ENCODE measurements around the gene KRT2.
"Not testable (repeated sequence)": the region's sequence is repeated elsewhere in the genome, so short reads cannot be mapped to it uniquely, and the experiment has no call there.

KRT2 gene

DNA sequence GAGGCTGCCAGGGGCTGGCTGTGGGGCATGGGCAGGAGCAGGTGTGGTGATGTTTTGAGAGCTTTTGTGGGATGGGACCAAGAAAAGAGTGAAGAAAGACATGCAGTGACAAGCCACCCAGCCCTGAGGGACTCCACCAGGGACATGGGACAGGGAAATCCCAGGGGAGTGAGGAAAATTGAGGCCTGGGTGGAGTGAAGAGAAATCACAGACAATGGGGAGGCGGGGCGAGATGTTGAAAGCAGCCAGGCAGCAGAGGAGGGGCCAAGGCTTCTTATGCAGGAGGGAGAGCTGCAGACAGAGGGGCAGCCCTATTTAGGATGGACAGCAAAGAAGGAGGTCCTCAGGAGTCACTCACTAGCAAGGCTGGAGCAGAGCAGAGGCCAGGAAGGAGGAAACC, 32.4 kb upstream of the KRT2 start:
- DNase-seq (ENCODE audit: low spot score): no peak

DNA sequence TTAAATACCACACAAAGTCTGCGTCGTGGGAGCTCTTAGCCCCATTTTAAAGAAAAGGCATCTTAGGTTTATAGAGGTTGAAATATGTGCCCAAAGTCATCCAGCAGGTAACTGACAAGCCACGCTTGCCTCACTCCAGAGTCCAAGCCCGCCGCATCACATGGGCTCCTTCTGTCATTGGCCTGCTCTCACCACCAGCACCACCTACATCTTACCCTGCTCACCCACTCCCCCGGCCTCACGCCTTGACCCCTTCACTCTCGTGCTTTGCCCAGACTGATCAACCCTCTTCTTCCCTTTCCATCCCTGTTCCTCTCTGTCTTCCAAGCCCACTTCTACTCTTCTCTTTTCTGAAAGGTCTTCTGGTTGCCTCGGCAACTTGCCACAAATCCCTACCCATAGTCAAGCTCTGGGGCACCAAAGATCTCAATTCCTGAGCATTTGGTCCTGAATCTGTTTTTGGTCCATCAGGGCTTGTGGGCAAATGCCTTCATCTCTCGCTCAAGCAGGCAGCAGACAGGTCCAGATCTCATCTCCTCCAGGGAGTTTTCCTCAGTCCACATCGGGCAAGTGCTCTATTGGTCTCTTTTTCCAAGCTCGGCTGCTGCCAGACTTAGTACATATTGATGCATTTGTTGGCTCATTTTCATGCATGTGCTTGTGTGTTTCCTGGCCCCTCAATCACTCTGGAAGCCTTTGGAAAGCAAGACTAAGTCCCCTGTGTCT, 31.7 kb upstream of the KRT2 start:
- DNase-seq (ENCODE audit: low spot score): no peak

DNA sequence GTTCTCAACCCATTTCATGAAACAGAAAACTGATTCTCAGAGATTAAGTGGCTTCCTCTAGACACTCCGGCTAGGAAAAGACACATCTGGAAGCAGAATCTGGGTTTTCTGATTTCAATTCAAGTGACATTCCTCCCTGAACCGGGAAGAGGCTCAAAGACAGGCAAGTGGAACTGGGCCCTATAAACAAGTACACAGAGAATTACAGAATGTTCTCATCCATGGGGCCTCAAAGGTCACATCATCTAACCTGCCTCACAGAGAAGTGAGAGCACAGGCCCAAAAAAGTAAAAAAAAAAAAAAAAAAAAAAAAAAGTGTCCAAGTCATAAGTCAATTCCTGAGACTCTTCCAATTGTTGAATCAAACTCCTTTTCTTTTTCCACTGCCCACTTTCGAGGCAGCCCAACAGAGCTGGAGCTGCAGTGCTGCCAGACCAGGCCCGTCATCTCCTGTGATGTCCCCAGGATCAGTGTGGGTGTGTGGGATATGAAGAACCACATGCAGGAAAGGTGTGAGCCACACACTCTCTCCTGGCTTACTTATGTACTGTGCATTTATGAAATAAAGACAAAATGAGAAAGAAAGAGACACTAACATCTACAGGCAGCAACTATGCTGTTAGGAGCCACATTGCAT, 31.0 kb upstream of the KRT2 start:
- no peak for DNase-seq (ENCODE audit: low spot score)

DNA sequence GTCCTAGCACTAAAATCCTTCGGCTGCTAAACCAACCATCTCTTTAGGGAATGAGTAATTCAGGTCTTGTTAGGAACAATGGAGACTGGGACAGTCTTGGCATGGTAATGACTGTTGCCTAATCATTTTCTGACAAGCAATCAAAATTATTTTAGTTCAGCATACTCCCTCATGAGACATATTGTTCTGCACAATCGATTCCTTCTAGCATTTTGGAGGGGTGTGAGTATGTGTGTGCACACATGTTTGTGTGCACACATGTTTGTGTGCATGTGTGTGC, 30.3 kb upstream of the KRT2 start:
- no peak for DNase-seq (ENCODE audit: low spot score)

DNA sequence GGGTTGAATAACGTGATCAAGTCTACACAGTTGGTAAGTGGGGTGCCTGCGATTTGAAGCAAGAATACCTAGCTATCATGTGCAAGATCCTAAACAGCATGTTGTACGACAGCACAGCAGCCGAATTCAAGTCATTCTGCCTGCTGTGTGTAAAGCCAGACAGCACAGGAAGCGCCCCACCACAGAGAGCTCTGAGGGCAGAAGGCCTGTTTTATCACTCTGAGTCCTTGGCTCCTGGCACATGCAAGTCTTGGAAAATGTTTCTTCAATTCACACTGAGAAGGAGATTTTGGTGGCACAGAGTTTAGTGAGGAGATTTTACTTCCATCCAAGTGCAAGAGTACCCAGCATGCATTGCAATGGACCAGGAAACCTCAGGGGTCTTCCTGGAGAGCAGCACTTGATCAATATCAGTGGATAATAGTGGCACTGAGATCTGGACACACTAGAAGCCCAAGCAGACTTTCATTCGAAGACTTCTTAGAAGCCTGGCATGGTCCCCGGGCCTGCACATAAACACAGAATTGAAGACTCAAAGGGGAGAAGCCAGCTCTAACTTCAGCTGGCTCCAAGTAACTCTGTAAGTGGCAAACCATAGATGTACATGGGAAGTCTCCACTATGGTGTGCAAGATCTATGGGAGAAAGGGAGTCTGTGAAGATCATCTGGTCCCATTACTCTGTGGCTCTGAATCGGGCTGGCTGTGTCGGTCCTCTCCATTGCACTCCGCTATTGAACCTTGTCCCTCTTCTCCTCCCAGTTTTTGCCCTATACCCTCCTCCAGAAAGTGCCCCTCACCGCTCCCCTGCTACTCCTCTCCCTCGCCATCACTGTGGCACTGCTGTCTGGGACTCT, 29.7 kb upstream of the KRT2 start:
- DNase-seq (ENCODE audit: low spot score): no peak

DNA sequence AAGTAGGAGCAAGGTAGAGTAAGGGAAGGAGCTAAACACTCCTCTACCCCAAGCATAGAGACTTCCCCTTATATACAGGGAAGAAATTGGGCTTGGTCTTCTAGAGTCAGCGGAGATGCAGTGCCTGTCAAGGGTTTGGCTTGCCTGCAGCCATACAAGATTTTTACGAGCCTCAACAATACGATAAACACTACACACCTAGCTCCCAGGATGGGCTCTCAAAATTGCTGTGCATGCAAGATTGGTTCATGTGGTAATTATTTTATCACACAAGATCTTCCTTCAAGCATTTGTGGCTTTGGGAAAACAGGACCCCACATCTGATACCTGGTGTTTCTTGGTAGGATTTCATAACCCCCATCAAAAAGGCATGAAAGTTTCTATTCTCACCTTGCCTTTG, 28.4 kb upstream of the KRT2 start, which contains the start of gene KRT1:
Gene KRT1, minus strand, starts transcription at position 45 of the 400 bp plus-strand sequence. CDS start 59 bp downstream, outside the sequence.
- no peak for DNase-seq (ENCODE audit: low spot score)

DNA sequence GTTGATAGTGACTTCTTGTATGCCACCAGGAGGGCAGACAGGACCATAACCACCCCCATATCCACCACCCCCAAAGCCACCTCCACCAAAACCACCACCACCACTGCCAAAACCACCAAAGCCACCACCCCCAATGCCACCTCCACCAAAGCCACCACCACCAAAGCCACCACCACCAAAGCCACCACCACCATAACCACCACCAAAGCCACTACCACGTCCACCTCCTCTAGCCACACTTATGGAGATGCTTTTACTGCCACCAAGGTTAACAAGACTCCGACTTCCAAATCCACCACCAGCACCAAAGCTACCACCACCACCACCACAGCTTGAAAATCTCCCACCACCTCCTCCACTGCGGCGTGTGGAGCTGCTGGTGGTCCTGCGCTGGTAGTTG, 27.9 kb upstream of the KRT2 start:
- no peak for DNase-seq (ENCODE audit: low spot score)

DNA sequence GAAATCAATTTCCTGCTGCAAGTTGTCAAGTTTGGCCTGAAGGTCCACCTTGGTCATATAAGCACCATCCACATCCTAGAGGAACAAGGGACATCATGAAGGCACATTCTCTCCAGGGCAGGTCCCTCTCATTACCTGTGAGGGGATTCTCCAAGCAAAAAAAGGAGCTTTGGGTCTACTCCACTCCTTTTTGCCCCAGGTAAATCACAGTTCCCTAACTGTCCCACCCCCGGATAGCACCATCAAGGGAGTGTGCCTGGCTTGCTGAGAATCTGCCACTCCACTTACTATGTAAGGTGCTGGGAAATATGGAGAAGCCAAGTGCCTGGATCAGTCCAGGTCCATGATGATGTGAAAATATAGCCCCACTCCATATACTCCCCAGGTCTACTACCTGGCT, 25.7 kb upstream of the KRT2 start:
- DNase-seq (ENCODE audit: low spot score): no peak

DNA sequence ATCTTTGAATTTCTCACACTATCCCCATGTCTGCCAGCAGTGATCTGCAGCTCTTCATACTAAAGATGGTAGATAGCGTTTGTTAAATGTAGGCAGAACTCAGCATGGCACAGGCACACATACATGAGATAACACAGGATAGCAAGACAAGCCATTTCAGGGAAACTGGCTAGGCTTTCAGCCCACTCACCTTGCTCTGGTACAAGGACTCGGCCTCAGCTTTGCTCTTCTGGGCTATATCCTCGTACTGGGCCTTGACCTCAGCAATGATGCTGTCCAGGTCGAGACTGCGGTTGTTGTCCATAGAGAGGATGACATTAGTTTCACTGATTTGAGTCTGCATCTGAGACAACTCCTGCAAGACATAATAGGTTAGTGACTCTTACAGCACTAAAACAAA, 25.1 kb upstream of the KRT2 start:
- DNase-seq (ENCODE audit: low spot score): no peak

DNA sequence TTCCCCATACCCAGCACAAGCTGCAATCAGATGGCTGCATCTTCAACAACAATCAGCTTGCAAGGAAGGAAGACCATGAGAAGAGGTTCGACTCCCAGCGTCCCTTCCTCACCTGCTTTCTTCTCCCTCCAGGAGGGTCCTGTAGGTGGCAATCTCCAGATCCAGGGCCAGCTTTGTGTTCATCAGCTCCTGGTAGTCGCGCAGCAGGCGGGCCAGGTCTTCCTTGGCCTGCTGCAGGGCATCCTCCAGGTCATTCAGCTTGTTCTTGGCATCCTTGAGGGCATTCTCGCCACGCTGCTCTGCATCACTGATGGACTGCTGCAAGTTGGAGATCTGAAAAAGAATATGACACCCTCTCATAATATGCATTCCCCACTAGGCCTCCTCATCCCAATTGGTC, 24.2 kb upstream of the KRT2 start:
- DNase-seq (ENCODE audit: low spot score): no peak

DNA sequence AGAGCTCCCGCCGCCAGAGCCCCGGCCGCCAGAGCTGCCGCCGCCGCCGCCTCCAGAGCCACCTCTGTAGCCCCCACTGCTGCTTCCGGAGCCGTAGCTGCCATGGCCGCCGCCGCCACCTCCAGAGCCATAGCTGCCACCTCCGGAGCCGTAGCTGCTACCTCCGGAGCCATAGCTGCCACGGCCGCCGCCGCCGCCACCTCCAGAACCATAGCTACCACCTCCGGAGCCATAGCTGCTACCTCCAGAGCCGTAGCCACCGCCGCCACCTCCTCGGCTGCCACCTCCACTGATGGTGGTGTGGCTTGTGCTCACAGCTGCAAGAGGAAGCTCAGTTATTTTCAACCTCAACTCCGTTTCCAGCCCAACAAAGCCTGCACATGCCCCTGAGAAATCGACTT, 23.3 kb upstream of the KRT2 start:
- no peak for DNase-seq (ENCODE audit: low spot score)

DNA sequence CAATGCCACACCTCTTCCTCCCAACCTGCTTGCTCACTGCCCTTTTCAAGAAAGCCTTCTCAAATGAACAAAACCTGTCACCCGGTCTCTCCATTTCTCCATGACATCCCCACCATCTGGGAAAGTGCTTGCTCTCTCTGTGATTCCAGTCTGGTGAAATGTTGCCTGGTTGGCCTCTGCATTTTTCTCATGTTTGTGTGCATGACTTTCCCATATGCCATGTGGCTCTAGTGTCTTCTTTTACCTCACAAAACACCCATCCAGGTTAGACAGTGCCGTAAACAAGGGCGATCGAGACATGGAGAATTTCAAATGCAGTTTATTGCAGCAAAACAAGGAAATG, 22.4 kb upstream of the KRT2 start:
- DNase-seq (ENCODE audit: low spot score): no peak

DNA sequence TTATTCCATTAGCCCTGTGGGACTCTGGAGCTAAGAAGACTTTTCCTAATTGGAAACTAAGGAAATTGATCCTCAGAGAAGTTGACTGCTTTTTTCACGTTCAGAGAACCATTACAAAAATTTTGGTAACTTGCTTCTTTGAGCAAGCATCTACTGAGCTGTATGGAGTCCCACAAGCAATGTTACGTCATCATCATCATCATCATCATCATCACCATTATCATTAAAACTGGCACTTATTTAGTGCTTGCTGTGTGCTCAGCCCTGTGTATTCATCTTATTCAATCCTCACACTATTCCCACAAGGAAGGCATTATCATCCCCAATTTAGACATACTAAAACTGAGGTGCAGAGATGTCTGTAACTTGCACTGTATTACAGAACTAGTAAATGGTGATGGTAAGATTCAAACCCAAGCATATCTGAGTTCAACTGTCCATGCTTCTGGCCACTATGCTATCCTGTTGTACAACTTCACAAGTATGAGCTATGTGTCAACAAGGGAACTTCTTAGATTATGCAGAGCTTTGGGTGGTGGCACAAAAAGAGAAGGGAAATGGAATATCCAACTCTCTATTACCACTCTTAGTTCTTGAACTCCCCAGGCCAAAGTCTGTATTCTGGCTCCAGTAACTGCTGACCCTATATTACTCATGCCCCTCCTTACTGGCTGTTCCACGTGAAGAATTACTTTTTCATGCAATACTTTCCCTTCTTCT, 21.9 kb upstream of the KRT2 start:
- DNase-seq (ENCODE audit: low spot score): no peak

DNA sequence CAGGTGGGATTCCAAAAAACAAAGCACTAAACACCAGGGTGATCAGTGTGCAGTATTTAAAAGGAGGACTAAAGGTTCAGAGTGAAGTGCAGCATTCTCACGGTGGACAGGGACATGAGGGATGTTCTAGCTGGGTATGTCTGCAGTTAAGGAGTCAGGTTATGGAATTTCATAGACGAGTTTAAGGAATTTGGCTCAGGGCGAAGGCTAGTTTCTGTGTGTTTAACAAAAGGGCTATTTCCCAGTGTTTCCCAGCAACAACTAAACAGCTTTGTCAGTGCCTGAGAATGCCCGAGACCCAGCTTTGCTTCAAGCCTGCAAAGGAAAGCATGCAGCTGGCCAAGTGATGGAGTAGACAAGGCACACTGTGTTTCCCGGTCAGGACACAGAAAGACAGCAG, 21.2 kb upstream of the KRT2 start:
- DNase-seq (ENCODE audit: low spot score): no peak

DNA sequence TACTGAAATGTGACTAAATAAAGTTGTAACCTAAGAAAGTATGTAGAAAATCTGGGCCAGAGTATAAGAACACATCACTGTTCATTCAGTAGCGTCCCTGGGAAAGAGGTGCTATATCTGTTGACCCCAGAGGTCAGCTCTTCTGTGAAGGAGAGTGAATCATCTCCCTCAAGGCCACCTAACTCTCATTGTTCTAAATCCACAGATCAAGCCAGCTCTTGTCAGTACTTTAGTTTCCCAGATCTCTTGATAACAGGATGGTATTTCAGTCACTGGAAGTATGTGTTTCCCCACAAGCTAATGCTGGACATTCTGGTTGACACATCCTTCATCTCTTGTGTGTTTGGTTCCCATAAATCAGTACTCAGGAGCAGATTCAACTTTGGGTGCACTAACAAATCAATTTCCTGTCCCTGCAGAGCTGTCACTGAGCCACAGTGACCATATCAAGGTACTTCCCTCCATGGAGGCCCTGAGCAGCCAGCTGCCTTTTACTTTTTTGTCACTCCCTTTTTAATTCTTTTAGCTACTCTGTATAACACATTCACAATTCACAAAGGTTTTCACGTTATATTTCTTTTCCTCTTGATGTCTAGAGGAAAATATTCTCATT, 20.4 kb upstream of the KRT2 start:
- DNase-seq (ENCODE audit: low spot score): peak; percentile 33

DNA sequence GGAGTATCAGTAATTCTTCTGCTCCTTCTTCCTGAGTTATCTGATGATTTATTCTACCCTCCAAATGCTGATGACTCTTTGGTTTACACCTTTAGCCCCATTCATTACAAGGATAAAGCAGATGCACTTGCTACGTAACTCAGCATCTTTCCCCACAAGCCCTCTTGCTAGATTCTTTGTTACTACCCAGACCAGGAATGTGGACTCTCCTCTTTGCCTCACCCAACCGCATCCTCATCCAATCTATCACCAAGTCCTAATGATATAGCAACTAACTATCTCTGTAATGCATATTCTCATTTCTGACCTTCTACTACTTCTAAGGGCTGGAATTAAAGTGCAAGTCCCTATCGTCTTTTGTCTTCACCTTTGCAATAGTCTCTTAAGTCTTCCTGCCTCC, 18.9 kb upstream of the KRT2 start:
- no peak for DNase-seq (ENCODE audit: low spot score)

DNA sequence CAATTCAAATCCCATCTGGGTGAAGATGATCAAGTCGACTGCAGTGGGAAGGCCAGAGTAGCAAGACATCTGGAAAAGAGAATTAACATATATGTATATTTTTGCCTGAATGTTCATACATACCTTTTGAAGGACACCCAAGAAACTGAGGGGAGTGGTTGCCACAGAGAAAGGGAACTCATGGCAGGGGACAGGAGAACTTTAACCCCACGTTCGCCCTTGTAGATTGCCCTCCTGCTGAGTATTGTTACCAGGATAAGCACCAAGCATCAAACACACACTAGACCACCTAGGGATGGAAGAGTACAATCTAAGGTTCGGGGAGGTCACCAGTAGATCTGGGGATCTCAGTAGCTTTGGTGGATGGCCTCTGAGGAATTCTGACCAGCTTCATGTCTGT, 18.5 kb upstream of the KRT2 start:
- DNase-seq (ENCODE audit: low spot score): no peak

DNA sequence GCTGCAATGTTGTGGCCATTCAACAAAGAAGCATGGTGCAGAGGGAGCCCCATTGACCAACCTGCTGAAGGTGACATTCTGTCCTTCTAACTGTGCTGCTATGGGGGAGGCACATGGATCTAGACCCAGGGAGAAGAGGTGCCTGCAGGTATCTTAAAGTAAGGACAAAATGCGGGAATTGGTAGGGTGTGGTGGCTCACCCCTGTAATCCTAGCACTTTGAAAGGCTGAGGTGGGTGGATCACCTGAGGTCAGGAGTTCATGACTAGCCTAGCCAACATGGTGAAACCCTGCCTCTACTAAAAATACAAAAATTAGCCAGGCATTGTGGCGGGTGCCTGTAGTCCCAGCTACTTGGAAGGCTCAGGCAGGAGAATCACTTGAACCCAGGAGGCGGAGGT, 17.9 kb upstream of the KRT2 start:
- DNase-seq (ENCODE audit: low spot score): not testable (repeated sequence)

DNA sequence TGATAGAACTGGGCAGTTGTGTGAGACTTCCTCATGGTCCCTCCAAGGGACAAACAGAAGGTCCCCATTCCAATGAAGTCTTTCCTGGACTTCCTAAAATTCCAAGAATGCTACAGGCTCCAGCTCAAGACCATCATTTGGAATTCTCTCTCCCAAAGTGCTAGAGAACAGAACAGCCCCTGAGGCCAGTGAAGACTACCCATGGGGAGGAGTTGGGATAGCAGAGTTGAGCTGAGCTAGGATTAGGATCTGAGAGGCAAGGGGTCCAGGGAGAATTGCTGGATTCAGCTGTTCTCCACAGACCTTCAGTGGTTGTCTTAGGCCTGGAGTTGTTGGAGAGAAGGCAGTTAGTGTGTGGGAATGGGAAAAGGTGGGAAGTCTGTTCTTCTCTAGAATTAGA, 17.4 kb upstream of the KRT2 start:
- DNase-seq (ENCODE audit: low spot score): no peak

DNA sequence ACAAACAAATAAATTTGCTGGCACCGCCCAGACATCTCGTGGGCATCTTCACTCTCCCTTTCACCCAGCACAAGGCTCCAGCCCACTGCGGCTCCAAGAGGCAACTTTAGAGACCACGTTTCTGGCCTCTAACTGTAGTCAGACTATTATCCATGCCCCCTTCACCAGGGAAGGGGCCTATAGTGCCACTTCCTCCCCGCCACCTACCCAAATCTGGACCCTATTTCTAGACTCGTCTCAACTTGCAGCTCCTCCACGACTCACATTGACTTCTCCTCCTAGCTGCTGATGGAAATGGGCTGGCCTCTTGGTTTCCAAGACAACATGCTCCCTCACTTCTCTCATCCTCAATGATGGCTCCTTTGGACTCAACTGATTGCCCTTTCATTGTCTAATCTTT, 15.9 kb upstream of the KRT2 start:
- DNase-seq (ENCODE audit: low spot score): no peak

DNA sequence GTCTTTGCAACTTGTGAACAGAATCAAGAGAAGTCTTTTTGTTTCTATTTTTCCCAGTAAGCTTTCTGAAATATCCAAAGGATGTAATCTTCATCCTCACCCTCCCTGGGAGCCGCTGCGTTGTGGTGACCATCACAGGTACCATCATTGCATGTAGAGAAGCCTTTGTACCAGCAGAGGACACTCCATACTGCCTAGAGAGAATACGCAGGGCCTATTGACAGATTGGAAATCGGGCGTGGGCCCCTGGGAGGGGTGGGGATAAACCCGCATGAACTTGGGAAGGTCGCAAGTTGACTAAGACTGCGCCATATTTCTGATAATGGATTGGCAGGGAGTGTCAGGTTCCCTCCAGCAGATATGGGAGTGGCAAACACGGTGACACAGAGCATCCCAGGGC, 15.5 kb upstream of the KRT2 start:
- no peak for DNase-seq (ENCODE audit: low spot score)

DNA sequence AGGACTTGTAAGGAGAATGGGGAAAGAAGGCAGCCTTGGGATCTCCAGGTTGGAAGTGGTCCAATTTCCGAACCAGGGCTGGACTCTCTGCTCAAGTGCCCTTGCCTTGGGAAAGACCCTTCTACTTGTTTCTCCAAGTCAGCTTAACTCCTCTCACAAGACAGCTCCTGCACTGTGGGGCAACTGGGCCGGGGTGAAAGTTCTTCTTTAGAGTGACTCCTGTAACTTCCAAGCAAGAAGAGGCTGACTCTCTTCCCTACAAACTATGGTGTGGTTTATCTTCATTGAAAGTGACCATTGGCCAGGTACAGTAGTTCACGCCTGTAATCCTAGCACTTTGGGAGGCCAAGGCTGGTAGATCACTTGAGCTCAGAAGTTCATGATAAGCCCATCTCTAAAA, 14.5 kb upstream of the KRT2 start:
- no peak for DNase-seq (ENCODE audit: low spot score)
